GM20000 (cell line): ENCODE measurements around the gene CDH15.

Source experiments
- DNase-seq: peaks from one replicate; pipeline ENCODE4 v3.0.0; 2012; ENCODE audit warnings: low spot score
- TF ChIP-seq, protein P1 (sequence below): IDR thresholded peaks from 2 replicates; pipeline ENCODE4 v1.5.1; 2012; ENCODE audit warnings: mild to moderate bottlenecking, control low read depth; ENCODE audit errors: extremely low read depth, missing control alignments

The CDH15 gene

DNA sequence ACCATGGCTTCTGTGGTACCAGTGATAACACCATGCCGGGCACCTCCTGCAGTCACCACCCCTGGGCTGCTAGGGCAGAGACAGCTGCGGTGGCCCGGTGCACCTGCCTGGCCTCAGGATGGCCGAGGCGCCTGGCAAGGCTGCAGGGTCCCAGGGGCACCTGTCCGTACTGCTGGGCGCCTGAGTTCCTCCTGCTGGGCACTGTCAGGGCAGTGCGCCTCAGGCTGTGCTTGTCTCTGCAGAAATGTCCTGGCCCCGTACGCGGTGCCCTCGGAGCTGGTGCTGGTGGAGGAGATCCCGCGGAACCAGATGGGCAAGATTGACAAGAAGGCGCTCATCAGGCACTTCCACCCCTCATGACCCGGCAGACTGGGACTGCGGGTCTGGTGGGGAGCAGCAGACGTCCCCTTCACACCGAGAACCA lies 17.7 kb upstream of the CDH15 start:
- TF ChIP-seq, protein P1, sequence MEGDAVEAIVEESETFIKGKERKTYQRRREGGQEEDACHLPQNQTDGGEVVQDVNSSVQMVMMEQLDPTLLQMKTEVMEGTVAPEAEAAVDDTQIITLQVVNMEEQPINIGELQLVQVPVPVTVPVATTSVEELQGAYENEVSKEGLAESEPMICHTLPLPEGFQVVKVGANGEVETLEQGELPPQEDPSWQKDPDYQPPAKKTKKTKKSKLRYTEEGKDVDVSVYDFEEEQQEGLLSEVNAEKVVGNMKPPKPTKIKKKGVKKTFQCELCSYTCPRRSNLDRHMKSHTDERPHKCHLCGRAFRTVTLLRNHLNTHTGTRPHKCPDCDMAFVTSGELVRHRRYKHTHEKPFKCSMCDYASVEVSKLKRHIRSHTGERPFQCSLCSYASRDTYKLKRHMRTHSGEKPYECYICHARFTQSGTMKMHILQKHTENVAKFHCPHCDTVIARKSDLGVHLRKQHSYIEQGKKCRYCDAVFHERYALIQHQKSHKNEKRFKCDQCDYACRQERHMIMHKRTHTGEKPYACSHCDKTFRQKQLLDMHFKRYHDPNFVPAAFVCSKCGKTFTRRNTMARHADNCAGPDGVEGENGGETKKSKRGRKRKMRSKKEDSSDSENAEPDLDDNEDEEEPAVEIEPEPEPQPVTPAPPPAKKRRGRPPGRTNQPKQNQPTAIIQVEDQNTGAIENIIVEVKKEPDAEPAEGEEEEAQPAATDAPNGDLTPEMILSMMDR = no peak
- DNase-seq = no peak

DNA sequence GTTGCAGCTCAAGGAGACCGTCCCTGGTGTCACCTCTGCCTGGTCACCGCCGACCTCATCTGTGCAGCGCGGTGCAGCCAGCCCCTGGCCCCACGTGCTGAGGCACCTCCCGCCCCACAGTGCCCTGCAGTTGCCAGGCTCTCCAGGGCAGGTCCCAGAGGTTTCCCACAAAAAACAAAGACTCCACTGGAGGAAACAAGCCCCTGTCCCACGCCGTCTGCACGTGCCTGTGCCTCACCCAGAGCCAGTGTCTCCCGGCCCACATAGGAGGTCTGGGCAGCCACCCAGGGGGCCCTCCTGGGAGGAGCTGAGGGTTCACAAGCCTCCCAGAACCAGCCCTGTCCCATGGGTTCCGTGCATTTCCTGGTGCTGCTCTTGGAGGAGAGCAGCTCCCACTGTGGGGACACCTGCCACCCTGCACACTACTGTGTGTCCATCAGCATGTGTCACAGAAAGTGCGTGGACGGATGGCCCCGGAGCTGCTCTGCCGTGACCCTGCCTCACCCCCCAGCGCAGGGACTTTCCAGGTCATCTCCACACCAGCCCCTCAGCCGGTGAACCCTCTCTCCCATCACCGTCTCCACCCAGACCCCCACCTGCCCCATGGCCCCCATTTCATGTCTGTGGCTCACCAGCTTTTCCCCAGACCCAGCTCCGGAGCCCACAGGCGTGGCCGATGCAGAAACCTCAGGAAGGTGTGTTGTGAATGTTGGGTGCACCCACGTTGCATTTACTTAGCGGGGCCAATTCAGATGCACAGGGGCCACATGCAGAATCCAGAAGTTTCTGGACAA lies 17.0 kb upstream of the CDH15 start:
- DNase-seq = no peak
- TF ChIP-seq, protein P1 = no peak

DNA sequence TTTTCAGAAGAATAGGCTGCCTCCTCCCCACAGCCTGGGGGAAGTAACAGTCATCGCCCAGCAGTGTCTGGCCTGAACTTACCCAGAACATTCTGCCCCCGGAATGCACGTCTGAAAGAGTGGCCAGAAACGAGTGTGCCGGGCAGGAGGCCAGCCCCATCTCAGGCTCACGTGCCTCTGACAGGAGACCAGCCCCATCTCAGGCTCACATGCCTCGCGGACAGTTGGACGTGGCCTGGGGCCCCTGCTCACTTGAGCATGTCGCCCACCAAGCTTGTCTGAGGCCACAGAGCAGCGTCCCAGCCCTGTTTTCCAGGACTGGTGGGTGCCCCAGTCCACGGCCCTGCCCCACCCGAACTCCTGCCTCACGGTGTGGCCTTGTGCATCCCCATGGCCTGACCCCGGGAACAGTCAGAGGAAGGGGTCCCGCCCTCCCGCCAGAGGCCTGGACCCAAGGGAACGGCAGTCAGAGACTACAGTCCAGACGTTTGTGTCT lies 16.3 kb upstream of the CDH15 start:
- DNase-seq = no peak
- TF ChIP-seq, protein P1 = no peak

DNA sequence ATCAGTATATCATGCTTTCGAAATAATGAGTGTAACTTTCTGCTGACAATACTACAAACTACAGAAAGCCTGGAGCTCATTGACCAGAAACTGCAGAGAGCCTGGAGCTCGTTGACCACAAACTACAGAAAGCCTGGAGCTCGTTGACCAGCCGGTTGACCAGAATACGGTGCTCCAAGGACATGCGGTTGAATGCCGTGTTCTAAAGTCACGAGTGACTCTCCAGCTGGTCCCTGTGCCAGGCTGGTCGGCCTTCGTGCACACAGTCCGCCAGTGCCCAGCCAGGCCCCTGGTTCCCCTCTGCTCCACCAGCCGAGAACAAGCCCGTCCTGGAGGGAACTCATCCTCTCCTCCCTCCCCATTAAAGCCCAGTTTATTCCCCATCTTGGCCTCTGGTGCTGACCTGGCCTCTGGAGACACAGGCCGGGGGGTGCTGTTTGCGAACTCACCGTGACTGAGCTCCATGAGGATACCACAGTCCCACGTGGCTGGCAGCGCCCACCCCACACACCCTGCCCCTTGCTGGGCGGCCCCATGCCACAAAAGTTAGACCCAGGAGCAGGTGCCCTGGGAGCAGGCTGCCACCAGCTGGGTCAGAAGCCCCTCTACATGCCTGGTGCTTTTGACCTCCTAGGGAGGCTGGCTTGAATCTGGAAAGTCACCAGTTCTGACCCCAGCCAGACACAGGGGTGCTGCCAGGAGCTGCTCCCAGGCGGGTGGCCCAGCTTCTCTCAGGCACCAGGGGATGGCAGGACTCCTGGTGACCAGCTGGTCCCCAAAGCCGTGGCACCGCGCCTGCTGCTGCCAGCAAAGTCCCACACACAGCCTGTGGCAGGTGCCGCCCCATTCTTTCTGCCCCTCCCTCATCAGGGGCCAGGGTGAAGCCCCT lies 15.5 kb upstream of the CDH15 start:
- no peak for DNase-seq
- TF ChIP-seq, protein P1 = no peak

DNA sequence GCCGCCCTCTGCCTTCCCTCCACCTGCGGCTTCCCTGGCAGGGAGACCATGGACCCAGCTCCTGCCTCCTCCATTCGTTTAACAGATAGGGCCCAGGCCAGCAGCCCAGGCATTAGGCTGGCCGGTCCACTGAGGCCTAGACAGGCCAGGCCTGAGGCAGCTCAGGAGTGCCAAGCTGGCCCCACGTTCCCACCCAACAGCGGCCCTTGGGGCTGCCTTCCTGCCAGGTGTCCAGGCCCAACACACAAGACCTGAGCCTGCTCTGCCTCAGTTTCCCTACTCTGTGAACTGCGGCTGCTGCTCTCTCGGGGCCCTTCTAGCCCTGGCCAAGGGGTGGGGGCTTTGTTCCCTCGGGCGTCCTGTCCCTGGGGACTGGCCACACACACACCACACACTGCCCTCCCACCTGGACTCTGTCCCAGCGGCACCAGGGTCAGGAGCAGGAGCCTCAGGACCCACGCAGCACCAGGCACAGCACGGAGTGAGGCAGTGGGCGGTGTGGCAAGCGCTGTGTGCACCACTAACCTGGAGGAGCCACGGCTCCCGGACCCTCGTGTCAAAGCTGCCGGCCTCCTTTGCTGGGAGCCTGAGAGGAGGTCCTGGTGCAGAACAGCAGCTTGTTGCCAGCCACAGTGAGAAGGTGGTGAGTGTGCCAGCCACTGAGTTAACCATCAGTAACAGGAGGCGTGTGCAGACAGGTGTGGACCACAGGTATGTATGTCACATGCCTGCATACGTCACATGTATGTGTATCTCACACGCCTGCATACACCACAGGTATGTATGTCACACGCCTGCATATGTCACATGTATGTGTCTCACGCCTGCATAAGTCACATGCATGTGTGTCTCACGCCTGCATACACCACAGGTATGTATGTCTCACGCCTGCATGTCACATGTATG lies 14.6 kb upstream of the CDH15 start:
- DNase-seq = no peak
- TF ChIP-seq, protein P1 = no peak

DNA sequence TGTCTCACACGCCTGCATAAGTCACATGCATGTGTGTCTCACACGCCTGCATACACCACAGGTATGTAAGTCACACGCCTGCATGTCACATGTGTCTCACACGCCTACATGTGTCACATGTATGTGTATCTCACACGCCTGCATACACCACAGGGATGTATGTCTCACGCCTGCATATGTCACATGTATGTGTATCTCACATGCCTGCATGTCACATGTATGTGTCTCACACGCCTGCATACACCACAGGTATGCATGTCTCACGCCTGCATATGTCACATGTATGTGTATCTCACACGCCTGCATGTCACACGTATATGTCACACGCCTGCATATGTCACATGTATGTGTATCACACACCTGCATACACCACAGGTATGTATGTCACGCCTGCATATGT lies 13.8 kb upstream of the CDH15 start:
- TF ChIP-seq, protein P1 = no peak
- DNase-seq = no peak
